ENCODE results near the gene UCHL3.

DNA sequence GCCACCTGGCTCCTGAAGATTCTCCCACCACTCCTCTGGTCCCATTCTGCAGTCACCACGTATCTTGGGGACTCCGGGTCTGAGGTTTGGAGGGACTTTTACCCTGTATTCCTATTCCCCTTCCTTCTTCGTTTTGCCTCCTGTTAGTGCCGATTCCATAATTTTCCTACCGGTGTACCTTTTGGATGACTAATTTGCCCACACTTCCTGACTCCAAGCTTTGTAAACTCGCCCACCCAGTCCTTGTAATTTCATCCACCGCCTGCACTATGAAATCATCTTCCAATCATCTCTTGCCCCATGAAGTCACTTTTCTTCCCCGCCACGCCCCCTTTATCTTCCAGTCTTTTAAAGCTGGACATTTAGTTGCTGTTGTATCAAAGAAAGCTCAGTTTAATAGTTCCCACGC is 572 bp downstream of the UCHL3 start:
- TF ChIP-seq, protein P1, sequence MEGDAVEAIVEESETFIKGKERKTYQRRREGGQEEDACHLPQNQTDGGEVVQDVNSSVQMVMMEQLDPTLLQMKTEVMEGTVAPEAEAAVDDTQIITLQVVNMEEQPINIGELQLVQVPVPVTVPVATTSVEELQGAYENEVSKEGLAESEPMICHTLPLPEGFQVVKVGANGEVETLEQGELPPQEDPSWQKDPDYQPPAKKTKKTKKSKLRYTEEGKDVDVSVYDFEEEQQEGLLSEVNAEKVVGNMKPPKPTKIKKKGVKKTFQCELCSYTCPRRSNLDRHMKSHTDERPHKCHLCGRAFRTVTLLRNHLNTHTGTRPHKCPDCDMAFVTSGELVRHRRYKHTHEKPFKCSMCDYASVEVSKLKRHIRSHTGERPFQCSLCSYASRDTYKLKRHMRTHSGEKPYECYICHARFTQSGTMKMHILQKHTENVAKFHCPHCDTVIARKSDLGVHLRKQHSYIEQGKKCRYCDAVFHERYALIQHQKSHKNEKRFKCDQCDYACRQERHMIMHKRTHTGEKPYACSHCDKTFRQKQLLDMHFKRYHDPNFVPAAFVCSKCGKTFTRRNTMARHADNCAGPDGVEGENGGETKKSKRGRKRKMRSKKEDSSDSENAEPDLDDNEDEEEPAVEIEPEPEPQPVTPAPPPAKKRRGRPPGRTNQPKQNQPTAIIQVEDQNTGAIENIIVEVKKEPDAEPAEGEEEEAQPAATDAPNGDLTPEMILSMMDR (IDR thresholded peaks at IDR 0.05), result no peak
- TF ChIP-seq, protein P2, sequence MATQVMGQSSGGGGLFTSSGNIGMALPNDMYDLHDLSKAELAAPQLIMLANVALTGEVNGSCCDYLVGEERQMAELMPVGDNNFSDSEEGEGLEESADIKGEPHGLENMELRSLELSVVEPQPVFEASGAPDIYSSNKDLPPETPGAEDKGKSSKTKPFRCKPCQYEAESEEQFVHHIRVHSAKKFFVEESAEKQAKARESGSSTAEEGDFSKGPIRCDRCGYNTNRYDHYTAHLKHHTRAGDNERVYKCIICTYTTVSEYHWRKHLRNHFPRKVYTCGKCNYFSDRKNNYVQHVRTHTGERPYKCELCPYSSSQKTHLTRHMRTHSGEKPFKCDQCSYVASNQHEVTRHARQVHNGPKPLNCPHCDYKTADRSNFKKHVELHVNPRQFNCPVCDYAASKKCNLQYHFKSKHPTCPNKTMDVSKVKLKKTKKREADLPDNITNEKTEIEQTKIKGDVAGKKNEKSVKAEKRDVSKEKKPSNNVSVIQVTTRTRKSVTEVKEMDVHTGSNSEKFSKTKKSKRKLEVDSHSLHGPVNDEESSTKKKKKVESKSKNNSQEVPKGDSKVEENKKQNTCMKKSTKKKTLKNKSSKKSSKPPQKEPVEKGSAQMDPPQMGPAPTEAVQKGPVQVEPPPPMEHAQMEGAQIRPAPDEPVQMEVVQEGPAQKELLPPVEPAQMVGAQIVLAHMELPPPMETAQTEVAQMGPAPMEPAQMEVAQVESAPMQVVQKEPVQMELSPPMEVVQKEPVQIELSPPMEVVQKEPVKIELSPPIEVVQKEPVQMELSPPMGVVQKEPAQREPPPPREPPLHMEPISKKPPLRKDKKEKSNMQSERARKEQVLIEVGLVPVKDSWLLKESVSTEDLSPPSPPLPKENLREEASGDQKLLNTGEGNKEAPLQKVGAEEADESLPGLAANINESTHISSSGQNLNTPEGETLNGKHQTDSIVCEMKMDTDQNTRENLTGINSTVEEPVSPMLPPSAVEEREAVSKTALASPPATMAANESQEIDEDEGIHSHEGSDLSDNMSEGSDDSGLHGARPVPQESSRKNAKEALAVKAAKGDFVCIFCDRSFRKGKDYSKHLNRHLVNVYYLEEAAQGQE (IDR thresholded peaks at IDR 0.05), result no peak
- TF ChIP-seq EHMT2 (IDR thresholded peaks at IDR 0.05; ENCODE audit: low read depth) (no peak), JUN (IDR thresholded peaks at IDR 0.05) (no peak), ESRRA (IDR thresholded peaks at IDR 0.05; ENCODE audit: borderline replicate concordance, low read length) (no peak), CHD2 (IDR thresholded peaks at IDR 0.05; ENCODE audit: low read length, partially characterized antibody) (no peak), POLR2A (IDR thresholded peaks at IDR 0.05; ENCODE audit: low read length) (no peak), MAFK (IDR thresholded peaks at IDR 0.05; ENCODE audit: partially characterized antibody) (no peak), ZC3H11A (IDR thresholded peaks at IDR 0.05) (no peak)
- TF ChIP-seq, protein P3, sequence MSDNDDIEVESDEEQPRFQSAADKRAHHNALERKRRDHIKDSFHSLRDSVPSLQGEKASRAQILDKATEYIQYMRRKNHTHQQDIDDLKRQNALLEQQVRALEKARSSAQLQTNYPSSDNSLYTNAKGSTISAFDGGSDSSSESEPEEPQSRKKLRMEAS (IDR thresholded peaks at IDR 0.05), result no peak
- TF ChIP-seq, protein P4, sequence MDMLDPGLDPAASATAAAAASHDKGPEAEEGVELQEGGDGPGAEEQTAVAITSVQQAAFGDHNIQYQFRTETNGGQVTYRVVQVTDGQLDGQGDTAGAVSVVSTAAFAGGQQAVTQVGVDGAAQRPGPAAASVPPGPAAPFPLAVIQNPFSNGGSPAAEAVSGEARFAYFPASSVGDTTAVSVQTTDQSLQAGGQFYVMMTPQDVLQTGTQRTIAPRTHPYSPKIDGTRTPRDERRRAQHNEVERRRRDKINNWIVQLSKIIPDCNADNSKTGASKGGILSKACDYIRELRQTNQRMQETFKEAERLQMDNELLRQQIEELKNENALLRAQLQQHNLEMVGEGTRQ (IDR thresholded peaks at IDR 0.05), result no peak

Measured in A549 (cell line).